Measurements from ENCODE around the gene ENPP7.
A peak's percentile ranks its signal among the peaks of the same experiment; 100 is the strongest.

ENPP7 gene

DNA sequence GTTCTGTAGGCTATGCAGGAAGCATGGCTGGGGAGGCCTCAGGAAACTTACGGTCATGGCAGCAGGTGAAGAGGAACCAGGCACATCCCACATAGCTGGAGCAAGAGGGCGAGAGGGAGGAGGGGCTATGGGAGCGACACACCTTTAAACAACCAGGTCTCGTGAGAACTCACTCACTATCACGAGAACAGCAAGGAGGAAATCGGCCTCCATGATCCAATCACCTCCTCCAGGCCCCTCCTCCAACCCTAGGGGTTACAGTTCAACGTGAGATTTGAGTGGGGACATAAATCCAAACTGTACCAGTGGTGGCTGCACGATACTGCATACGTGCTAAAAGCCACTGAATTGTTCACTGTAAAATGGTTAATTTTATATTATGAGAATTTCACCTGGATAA lies 26.1 kb upstream of the ENPP7 start:
- DNase-seq: no peak

DNA sequence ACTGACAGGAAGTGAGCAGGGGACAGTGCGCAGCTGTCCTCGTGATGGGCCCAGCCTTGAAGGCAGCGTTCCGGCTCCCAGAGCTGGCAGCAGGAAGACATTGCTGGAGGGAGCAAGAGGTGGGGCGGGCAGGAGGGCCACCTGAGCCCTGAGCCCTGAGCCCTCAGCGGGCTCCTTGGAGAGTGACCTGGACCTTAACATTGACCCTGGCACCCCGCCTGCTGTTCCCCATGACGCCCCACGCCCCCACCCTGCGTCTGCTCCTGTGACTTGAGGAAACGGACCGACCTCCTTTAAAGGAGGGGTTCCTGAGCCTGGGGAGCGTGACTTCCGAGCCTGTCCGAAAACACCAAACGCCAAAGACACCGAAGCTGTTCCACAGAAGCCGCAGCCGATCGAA lies 25.1 kb upstream of the ENPP7 start:
- DNase-seq: no peak

DNA sequence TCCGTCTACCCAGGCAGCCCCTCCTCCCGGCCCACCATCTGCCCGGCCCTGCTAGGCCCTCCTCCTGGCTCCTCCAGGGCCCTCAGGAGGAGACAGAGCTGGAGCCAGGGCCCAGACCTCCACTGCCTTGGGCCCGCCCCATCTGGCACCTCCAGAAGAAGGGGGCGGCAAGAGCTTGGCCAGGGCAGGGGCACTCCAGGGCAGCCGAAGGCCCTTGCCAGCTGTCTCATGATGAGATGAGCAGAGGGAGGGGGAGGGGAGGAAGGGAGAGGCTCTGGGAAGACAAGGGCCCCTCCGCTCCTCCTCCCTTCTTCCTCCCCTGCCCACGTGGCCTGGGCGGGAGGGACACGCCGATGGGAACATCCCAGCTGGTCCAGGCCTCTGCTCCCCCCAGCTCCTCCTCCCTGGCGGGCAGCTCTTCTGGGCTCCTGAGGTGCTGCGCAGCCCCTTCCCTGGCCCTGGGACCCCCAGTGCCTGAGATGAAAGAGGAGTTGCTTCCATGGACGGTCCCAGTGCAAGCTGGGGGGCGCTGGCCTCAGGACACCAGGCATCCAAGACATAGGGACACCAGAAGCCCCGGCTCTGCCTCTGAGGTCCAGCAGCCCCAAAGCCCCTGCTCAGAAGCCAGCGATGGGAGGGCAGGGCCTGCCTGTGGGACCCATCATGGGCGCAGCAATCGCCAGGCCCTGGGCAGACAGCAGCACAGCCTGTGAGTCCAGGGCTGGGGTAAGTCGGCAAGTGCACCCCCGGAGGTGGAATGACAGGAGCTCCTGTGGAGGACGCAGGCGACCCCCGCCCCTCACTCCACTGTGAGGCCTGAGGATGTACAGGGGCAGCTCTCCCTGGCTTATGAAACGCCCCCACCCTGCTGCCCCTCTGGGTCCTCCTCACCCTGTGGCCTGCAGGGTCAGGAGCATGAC lies 23.6 kb upstream of the ENPP7 start:
- no peak for DNase-seq

DNA sequence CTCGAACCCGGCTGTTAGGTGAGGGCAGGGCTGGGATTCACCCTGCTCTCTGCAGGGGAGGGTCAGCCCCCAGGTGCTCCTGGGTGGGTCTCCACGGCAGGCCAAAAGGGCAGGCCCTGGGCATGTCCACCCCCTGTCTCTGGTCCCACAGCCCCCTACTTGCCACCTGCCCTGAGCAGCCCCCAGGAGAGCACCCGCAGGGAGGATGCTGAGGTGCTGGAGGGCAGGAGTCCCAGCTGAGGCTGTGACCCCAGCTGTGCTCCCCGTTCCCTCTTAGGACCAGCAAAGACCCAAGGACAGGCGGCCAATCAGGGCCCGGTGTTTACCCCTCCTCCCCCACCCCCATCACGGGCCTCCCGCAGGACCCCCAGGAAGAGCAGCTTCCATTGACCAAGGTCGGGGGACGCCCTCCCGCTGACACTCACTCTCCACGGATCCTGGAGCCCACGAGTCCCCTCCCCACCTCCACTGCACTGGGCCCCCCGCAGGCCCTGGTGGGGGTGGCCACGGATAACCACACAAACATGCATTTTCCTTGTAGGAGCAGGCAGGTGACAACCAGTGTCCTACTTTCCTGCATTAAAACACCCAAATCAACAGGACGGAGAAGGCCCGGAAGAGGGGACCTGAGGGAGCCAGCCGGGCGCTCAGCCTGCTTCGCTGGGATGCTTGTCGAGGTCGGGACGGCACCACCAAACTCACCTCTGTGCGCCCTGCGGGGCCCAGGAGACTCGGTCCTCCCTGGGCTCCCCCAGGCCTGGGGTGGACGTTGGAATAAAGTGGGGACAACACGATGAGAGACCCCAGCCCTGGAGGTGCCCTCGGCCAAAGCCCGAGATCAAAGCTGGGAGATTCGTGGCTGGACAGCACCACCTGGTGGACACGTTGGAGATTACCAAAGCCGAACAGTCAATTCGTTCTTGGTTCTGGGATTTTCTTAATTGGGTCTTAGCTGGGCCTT lies 22.5 kb upstream of the ENPP7 start:
- peak; percentile 35 for DNase-seq

DNA sequence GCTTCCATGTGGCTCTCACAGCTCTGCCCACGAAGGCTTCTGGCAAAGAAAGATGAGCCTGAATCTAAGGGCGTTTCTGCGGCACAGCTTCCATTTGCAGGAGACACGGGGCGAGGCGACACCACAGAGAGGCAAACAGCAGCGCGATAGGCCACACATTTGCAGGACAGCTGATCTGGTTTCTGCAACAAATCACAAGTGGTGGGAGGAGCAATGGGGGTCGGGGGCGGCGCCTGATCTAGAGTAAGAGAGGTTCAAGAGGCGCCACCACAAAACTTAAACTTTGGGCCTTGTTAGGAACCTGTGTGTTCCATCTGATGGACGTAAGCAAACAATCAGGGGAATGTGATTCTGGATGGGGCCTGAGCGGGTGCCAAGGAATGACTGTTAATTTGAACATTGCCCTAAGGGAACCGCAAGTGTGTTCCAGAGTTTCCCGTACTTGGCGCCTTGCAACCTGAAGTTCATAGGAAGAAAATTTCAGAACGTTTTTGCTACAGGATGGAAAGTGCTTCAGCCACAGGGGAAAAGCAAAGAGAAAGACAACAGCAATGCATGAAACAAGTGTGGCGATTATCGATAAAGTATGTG lies 18.9 kb upstream of the ENPP7 start:
- DNase-seq: no peak

DNA sequence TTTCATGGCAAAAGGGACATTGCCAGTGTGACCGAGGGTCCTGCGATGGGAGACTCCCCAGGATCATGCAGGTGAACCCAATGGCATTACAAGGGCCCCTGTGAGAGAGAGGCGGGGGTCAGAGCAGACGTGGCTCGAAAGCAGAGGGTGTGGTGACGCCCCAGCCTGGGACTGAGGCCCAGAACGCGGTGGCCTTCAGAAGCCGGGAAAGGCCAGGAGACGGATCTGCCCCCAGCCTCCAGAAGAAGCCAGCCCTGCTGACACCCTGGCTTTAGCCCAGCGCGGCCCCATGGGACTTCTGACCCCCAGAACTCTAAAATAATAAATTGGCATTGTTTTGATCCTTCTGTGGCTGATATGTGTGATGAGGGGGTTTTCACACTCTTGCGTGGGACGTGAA lies 17.4 kb upstream of the ENPP7 start:
- no peak for DNase-seq

DNA sequence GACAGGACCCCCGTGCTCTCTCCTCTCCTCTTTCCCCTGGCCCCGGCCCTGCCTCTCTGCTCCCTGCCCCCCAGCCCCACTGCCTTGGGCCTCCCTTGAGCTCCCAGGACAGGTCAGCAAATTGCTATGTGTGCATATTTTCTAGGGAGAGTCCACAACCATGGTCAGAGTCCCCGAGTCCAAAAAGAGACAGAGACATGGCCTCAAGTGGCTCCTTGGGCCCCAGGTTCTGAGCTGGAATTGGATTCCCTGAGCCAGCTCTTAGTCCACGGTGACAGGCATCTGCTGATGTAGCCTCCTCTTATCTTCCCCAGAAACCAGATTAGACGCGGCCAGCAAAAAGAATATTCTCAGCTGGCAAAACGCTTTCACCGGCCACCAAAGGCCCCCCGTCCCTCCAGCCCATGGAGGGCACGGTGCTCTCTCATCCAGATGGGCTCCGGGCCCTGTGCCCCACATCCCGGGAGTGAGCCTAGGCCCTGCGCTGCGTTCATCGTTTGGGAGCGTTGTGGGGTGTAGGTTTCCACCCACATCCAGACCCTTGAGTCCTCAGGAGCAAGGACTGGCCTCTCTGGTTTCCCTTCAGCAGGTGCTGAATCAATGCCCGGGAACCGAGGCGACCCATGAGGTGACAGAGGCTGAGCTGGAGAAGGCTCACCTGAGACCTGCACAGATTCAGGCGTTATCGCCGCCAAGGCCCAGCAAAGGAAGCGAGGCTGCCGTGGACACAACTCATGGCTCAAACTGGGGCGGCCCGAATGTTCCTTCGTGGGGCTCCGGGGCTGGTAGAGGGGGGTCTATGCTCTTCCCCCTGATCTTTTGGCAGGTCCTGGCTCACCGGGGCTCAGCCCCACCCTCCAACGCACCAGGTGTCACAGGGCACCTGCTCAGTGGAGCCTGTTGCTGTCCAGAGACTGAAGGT lies 16.3 kb upstream of the ENPP7 start:
- DNase-seq: no peak

DNA sequence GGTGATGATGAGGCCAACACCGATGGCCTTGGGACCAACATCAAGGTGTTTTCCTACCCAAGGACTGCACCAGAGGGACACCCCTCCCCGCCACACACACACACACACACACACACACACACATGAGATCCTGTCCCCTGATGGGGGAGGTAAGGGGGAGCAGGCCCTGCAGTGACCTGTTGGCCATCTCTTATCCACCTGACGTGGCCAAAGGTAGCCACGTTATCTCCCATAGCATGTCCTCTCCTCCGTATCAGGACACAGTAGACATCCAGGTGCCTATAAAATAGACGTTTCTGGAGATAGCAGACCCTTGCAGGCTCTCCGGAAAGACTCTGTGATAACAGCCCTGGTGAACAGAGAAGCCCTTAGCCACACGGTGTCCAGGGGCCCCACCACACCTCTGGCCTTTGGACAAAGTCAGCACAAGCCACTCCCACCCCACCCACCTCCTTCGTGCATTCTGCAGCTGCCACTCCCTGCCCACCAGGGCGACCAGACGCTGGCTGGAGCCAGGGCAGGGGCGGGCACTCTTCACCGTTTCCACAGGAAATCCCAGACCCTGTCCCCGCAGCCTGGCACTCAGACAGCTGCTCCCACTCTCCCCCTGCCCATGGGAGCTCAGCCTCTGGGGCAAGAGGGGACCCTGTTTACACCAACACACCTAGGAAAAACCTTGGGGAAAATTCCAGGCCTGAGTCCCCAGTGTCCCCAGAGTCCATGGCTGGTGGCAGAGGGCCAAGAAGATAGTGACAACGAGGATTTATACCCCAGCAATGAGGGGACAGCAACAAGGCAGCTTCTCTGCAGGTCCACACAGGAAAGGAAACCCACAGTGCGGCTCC lies 15.4 kb upstream of the ENPP7 start:
- no peak for DNase-seq

DNA sequence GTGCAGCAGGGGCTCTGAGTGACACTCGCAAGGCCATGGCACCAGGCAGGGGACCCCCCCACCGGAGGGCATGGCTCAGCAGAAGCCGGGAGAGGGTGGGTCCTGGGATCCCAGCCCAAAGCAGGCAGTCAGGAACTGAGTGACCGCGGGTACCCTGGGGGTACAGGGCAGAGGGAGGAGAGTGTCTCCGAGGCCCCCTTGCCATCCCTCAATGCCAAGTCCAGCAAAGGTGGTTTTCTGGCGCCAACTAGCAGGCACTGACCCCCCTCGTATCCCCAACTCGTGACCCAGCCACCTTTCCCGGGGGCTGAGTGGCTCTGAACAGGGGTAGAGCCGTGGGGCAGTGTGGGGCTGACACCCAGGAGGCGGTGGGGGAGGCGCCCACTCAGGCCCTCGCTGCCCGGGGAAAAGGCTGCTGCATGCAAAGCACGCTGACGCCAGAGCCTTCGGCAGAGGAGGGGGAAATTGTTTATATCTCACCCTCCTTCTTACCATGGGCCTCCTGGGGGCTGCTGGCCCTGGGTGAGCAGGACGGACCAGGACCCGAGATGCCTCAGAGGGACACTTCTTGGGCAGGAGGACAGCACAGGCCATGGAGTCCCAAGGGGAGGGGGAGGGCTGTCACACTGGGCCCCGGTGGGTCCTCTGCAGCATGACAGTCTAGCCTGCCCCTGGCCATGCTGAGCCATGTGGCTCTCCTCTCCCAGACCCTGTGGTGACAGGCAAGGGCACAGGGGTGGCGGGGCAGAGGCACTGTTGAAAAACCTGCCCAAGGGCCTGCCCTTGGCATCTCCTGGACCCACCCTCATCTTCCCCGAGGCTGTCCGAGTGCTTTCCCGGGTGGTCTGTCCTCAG lies 14.6 kb upstream of the ENPP7 start:
- DNase-seq: no peak

DNA sequence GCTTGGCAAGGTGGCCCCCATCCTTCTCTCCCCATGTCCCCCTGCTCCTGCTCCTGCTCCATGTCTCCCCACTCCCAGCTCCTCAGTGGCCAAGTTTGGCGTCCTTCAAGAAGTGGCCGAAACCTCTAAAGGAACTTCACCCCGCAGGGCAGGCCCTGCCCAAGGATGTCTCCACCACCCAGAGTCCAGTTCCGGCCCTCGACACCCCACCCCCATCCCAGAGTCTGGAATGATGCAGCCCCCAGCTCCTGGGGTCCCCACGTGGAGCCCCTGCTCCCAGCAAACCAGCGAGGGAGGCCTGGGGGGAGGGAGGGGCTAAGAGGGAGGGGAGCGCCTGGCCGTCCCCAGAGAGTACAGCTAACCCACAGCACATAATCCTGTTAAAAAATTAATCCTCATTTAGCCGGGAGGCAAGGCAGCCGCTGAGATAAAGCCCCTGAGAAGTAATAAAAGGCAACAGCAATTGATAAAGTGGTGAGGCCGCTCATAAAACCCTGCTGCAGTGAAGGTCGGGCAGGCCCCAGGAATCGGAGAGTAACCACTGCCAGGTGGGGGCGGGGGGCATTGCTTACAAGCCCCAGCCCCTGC lies 9.9 kb upstream of the ENPP7 start:
- DNase-seq: no peak

DNA sequence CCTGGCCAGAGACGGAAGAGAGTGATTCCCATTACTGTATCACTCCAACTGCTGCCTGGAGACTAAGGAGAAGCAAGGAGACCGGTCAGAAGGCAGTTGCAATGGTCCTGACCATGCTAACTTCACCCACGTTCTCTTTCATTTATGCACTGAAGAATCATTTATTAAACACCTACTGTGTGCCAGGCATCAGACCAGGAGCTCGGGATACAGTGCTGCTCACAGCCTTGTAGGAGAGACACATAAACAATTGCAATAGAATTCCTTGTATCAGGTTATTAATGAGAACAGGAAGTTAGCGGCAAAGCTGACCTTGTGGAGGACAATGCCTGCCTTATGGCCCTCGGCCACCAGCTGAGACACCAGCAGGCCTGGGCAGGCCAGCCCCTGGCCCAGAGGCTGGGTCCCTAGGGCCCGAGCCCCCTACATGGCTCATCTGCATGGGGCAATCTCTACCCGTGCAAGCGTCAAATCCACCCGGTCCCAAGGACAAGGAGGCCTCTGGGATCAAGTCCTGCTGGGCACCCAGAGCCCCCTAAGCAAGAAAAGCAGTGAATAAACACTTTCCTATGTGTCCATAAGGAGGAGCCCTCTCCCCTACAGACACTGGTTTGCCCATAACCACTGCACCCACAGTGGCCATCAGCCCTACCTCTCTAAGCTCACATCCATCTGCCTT lies 8.6 kb upstream of the ENPP7 start:
- no peak for DNase-seq

DNA sequence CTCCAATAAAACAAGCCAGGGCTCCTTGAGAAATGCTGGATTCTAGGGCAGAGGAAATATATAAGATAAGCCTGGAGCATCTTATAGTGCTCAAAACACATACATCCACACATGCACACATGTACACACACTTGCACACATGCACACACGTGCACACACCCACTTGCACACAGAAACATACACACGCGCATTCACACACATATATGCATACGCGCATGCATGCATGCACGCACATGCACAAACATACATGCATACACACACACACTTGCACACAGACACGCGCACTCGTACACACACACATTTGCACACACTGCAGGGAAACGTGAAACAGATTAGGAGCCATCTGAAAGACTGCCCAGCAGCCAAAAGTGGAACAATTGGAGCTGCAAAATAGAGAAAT lies 8.0 kb upstream of the ENPP7 start:
- no peak for DNase-seq

DNA sequence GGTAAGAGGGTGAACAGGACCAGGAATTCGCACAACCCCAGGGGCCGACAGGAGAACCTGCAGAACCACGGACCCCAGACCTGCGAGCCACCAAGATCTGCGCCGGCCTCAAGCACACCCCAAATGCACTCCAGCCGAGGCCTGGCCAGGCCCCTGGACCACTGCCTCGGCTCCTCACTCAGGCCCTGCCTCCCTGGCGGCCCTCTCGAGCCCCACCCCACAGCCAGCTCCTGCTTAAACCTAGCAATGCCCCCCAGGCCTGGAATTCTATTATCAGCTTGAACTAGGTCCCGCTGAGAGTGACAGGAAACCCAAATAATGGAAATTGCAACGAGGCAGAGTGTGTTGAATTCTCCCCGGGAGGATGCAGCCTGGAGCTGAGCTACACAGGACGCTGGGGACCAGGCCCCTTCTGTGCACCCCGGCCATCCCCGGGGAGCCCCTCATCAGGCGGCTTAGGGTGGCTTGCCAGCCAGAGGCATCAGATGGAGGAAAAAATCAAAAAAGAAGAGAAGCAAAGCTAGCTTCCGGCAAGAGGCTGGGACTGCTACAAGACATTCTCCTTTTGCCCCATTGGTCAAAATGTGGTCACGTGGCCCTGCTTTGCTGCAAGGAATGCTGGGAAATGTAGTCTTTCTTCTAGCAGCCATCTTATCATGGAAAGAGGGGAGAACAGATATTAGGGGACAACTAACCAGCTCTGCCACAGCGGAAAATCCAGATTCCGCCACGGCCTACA lies 2.4 kb upstream of the ENPP7 start:
- peak; percentile 90 for DNase-seq

DNA sequence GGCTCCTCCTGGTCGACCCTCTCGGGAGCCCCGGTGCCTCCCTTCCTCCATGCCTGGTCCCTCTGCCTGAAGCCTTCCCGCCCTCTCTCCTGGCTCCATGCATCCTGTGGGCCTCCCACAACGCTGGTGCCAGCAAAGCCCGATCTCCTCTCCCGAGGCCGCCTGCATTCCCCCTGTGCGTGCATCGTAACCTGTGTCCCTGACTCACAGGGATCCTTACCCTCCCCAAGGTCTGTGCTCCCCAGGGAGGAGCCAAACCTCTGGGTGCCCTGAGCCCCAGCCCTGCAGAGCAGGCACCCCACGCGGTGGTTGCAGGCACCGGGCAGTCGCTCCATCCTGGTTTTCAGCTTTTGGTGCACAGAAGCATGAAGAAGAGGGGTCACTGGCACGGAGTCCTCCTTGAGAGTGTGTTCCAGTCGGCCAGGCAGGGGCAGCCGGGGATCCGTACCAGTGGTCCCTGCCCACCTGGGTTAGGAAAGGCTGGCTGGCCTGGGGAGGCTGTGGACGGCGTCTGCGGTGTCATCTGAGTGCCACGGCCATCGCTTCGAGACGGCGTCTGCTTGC lies 1.8 kb upstream of the ENPP7 start:
- DNase-seq: no peak

DNA sequence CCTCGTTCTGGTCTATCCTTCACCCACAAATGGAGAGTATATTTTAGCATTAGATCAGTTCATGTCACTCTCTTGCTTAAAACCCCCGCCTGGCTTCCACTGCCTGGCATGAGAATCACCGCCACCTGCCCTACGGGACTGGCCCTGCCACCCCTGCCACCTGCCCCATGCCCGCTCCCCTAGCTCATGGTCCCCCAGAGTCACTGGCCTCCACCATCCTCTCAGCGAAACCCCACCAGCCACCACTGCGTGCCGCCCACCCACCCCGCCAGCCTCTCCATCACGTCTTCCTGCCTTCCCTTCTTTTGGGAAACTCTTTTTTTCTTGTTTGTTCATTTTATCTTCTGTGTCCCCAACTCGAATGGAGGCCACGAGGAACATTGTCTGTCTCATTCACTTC lies 982 bp upstream of the ENPP7 start:
- DNase-seq: no peak

DNA sequence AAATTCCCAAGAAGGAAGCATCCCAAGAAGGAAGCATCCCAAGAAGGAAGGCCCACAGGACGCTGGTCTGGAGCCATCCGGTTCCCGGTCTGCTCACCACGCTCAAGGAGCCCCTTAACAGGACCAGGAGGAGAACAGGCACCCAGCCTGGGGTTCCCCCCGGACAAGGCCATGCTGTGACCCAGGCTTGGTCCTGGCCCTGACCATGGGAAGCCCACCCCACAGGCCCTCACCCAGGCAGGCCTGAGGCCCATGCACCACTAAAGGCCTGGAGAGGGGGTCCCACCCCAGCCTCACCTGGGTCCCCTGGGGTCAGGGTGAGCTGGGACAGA lies 340 bp upstream of the ENPP7 start:
- DNase-seq: no peak

DNA sequence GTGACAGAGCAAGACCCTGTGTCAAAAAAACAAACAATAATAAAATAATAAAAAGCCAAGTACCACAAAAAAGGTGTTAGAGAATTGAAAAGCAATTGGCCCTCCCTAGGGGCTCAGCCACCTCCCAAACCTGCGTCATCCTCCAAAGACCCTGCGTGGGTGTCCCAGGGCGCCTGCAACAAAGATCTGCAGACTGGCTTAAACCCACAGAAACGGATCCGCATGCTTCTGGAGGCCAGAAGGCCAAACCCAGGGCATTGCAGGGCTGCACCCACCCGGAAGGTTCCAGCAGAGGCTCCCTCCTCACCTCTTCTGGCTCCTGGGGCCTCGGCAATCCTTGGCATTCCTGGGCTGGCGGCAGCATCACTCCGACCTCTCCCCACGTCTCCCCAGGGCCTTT lies 1.5 kb downstream of the ENPP7 start:
- no peak for DNase-seq
